ENCODE data around the gene FBXW10.
A peak's percentile ranks its signal among the peaks of the same experiment; 100 is the strongest.
"Not testable (repeated sequence)": the region's sequence is repeated elsewhere in the genome, so short reads cannot be mapped to it uniquely, and the experiment has no call there.

Gene FBXW10, protein sequence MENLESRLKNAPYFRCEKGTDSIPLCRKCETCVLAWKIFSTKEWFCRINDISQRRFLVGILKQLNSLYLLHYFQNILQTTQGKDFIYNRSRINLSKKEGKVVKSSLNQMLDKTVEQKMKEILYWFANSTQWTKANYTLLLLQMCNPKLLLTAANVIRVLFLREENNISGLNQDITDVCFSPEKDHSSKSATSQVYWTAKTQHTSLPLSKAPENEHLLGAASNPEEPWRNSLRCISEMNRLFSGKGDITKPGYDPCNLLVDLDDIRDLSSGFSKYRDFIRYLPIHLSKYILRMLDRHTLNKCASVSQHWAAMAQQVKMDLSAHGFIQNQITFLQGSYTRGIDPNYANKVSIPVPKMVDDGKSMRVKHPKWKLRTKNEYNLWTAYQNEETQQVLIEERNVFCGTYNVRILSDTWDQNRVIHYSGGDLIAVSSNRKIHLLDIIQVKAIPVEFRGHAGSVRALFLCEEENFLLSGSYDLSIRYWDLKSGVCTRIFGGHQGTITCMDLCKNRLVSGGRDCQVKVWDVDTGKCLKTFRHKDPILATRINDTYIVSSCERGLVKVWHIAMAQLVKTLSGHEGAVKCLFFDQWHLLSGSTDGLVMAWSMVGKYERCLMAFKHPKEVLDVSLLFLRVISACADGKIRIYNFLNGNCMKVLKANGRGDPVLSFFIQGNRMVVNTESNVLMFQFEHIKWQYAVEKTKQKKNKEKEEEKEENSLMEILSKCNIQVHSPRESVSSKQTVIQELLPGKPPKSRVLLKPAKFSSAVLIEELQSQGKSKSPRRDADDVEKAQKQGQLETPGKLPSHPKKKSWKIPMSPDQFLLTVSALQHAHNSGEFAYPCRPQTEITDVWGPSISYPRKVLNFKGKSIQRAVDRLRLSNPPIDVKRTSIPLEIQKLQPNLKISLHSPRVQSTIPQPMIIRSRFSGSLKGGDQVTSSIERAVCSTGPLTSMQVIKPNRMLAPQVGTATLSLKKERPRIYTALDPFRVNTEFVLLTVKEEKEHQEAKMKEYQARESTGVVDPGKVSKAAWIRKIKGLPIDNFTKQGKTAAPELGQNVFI

DNA sequence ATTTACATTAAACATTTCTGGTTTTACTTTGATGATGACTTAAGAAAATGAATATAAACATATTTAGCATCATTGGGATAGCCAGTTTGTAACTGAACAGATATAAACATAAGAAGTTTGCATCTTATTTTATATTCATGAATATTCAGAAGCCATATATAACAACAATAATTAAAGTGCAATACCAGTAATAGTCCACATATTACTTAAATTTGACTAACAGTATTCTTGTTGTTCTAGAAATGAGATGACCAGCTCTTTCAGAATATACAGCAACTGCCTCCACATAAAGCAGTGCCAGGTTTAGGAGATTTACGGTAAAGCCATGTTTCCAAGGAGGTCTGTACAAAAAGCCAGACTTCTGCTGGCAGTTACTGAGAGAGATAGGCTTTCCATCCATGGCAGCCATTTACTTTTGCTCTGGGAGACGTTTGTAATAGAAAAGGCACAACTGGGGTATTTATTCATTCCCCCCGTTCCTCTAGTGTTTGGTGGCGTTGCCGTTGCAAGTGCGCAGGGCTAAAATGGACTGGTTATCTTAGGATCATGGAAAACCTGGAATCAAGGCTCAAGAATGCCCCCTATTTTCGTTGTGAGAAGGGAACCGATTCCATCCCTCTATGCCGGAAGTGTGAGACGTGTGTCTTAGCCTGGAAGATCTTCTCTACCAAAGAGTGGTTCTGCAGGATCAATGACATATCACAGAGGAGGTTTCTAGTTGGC is at the start of gene FBXW10:
Gene FBXW10, plus strand, starts transcription at position 356 of the 723 bp plus-strand sequence. Its CDS starts 191 bp downstream, at position 547.
- H3K4me1 ChIP-seq (ENCODE audit: insufficient read depth, low read length, poor library complexity, severe bottlenecking); H4K20me1 ChIP-seq (ENCODE audit: insufficient read depth, low read length, poor library complexity, severe bottlenecking); H3K36me3 ChIP-seq (ENCODE audit: insufficient read depth, low read length); H3K27me3 ChIP-seq (ENCODE audit: insufficient read depth, low read length, poor library complexity, severe bottlenecking); H3K4me2 ChIP-seq (ENCODE audit: low read depth, low read length, poor library complexity, severe bottlenecking); H3K9ac ChIP-seq (ENCODE audit: low read depth, low read length, poor library complexity, severe bottlenecking); H3K4me3 ChIP-seq (ENCODE audit: low read length, poor library complexity, severe bottlenecking); H3F3A ChIP-seq (ENCODE audit: low read depth); H2AFZ ChIP-seq (ENCODE audit: low read length); H3K9me3 ChIP-seq (ENCODE audit: insufficient read depth, low read depth, low read length); H3K79me2 ChIP-seq (ENCODE audit: insufficient read depth, low read length); H3K9me2 ChIP-seq (replicated peaks; ENCODE audit: low read depth, low read length): not testable (repeated sequence)

DNA sequence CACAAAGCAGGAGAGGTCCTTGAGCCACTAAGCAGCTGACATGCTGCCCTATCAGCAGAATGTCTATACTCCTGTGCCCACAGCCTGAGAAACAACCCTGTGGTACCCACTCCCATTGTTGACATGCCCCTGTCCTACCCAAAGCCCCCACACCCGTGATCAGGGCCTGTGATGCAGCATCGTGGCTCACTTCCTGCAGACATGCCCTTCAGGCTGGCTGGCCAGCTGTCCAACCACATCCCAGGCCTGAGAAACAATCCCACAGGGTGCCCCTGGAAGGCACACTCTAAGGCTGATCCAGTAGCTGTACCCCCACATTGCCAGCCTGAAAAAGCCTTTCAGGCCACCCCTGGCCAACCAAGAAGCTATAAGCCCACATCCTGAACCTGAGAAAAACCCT is 48.7 kb upstream of the FBXW10 start:
- not testable (repeated sequence) for H4K20me1 ChIP-seq (ENCODE audit: insufficient read depth, low read length, poor library complexity, severe bottlenecking); H2AFZ ChIP-seq (ENCODE audit: low read length); H3K4me3 ChIP-seq (ENCODE audit: low read length, poor library complexity, severe bottlenecking); H3K79me2 ChIP-seq (ENCODE audit: insufficient read depth, low read length); H3K36me3 ChIP-seq (ENCODE audit: insufficient read depth, low read length); H3K27me3 ChIP-seq (ENCODE audit: insufficient read depth, low read length, poor library complexity, severe bottlenecking); H3K4me2 ChIP-seq (ENCODE audit: low read depth, low read length, poor library complexity, severe bottlenecking); H3K9me3 ChIP-seq (ENCODE audit: insufficient read depth, low read depth, low read length); H3K4me1 ChIP-seq (ENCODE audit: insufficient read depth, low read length, poor library complexity, severe bottlenecking); H3K9me2 ChIP-seq (replicated peaks; ENCODE audit: low read depth, low read length); H3K9ac ChIP-seq (ENCODE audit: low read depth, low read length, poor library complexity, severe bottlenecking); H3F3A ChIP-seq (ENCODE audit: low read depth)

DNA sequence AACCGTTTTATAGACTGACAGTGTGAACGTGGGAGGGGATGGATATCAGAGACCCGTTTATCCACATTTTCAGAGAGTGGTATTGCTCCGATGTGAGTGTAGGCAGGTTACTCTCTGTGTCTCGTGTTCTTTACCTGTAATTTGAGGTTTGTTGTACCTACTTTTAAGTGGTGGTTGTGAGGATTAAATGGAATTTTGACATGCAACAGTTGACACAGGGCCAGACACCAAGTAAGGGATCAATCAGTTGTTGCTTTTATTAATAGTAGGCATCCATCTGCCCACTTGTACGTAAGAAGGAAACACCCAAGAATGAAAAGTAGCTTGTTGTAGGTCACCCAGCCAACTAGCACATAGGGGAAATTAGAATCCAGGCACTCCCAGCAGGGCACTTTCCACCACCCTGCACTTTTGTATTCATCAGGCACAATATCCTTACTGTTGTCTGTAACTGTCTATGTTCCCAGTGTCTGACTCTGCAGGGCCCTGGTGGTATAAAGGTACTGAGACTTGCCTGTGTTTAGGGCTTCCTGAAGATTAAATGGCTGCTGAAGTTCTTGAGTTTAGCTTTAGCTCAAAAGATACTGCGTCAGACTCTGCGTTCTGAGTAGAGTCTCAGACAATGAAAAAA is 45.3 kb upstream of the FBXW10 start:
- Histone ChIP-seq H3K4me2 (ENCODE audit: low read depth, low read length, poor library complexity, severe bottlenecking) (peak overlapping the region; percentile 81), H3K4me3 (ENCODE audit: low read length, poor library complexity, severe bottlenecking) (peak overlapping the region; percentile 80), H3K9ac (ENCODE audit: low read depth, low read length, poor library complexity, severe bottlenecking) (peak overlapping the region; percentile 78), H2AFZ (ENCODE audit: low read length) (peak overlapping the region; percentile 74)
- not testable (repeated sequence) for H3K9me2 ChIP-seq (replicated peaks; ENCODE audit: low read depth, low read length); H3K4me1 ChIP-seq (ENCODE audit: insufficient read depth, low read length, poor library complexity, severe bottlenecking); H3K27me3 ChIP-seq (ENCODE audit: insufficient read depth, low read length, poor library complexity, severe bottlenecking); H3K36me3 ChIP-seq (ENCODE audit: insufficient read depth, low read length); H4K20me1 ChIP-seq (ENCODE audit: insufficient read depth, low read length, poor library complexity, severe bottlenecking); H3F3A ChIP-seq (ENCODE audit: low read depth); H3K9me3 ChIP-seq (ENCODE audit: insufficient read depth, low read depth, low read length); H3K79me2 ChIP-seq (ENCODE audit: insufficient read depth, low read length)

DNA sequence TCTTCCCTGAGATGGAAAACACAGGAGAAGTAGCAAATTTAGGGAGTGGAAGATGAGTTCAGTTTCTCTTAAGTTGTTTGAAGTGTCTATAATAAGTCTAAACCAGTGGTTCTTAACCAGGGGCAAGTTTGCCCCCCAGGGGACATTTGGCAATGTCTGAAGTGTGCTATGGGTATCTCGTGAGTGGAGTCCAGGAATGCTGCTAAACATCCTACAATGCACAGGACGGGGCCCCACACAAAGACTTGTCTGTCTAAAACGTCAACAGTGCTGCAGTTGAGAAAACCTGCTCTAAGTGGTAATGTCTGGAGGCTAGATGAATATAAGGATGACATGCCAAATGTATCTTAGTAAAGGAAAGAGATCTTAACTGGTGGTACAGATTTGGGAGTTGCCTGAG is 37.9 kb upstream of the FBXW10 start:
- not testable (repeated sequence) for H3K4me1 ChIP-seq (ENCODE audit: insufficient read depth, low read length, poor library complexity, severe bottlenecking); H2AFZ ChIP-seq (ENCODE audit: low read length); H3K9me2 ChIP-seq (replicated peaks; ENCODE audit: low read depth, low read length); H3K4me3 ChIP-seq (ENCODE audit: low read length, poor library complexity, severe bottlenecking); H3K36me3 ChIP-seq (ENCODE audit: insufficient read depth, low read length); H3K79me2 ChIP-seq (ENCODE audit: insufficient read depth, low read length); H3K9me3 ChIP-seq (ENCODE audit: insufficient read depth, low read depth, low read length); H4K20me1 ChIP-seq (ENCODE audit: insufficient read depth, low read length, poor library complexity, severe bottlenecking); H3K9ac ChIP-seq (ENCODE audit: low read depth, low read length, poor library complexity, severe bottlenecking); H3K4me2 ChIP-seq (ENCODE audit: low read depth, low read length, poor library complexity, severe bottlenecking); H3K27me3 ChIP-seq (ENCODE audit: insufficient read depth, low read length, poor library complexity, severe bottlenecking); H3F3A ChIP-seq (ENCODE audit: low read depth)

DNA sequence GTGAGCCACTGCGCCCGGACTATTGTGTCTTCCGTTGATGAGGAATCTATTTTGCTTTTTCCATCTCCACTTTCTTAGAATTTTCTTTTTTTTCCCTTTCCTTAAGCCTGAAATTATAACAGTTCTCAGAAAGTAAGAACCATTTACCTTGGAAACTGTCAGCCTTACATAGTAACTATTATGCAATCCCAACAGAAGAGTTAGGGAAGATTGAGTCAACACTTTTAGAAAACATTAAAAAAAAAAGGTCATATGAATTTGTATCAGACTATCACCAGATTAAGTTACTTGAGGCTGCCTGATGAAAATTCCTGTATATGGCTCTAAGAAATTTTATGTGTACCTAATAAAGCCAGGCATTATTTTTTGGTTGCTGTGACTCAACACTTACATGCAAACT is 35.6 kb upstream of the FBXW10 start:
- H3K9me3 ChIP-seq (ENCODE audit: insufficient read depth, low read depth, low read length); H3K4me3 ChIP-seq (ENCODE audit: low read length, poor library complexity, severe bottlenecking): not testable (repeated sequence)

More for the DNA sequence above, 35.6 kb upstream of the FBXW10 start:
- not testable (repeated sequence) for H4K20me1 ChIP-seq (ENCODE audit: insufficient read depth, low read length, poor library complexity, severe bottlenecking); H3K9ac ChIP-seq (ENCODE audit: low read depth, low read length, poor library complexity, severe bottlenecking); H3K27me3 ChIP-seq (ENCODE audit: insufficient read depth, low read length, poor library complexity, severe bottlenecking); H3K4me2 ChIP-seq (ENCODE audit: low read depth, low read length, poor library complexity, severe bottlenecking); H3K36me3 ChIP-seq (ENCODE audit: insufficient read depth, low read length); H3F3A ChIP-seq (ENCODE audit: low read depth); H3K79me2 ChIP-seq (ENCODE audit: insufficient read depth, low read length); H2AFZ ChIP-seq (ENCODE audit: low read length); H3K4me1 ChIP-seq (ENCODE audit: insufficient read depth, low read length, poor library complexity, severe bottlenecking); H3K9me2 ChIP-seq (replicated peaks; ENCODE audit: low read depth, low read length)
